DMS114 treated with DMSO at 0.1 percent for 48 hours (cell line): ENCODE measurements around the gene RASSF5.

ENCODE experiments used
- DNase-seq: peaks from one replicate; lab custom pipeline; 2025; ENCODE audit not compliant: unreplicated experiment; lab: John Stamatoyannopoulos, UW

RASSF5 gene

DNA sequence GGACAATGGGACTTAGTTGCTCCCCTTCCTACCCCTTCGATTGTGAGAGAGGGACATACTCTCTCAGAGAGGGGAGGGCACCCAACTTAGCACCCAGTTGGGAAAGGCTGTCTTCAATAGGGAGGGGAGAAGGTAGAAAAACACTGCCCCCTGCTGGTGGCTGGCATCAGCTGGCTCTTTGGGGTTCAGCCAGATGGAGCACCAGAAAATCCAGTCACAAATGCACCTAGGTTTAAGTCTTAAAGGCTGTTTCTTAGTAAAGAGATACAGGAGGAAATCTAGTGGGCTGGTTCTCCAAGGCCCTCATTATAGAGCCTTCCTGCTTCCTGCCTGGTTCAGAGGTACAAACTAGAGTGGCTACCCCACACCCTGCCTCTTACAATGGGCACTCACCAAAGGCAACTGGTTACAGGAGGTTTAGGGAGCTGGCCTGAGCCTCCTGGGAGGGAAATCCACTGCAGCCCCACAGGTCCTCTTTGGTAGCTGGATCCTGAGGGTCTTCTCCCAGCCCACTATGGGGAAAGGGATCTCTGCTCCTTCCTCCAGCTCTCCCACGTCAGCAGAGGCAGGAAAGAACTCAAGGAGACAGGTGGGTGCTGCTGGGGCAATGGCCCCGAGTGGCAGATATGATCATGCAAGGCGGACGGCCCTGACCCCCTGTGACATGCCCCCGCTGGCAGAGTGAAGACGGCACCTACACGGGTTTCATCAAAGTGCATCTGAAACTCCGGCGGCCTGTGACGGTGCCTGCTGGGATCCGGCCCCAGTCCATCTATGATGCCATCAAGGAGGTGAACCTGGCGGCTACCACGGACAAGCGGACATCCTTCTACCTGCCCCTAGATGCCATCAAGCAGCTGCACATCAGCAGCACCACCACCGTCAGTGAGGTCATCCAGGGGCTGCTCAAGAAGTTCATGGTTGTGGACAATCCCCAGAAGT lies 76.6 kb downstream of the RASSF5 start:
- DNase-seq, result peak; percentile 51

DNA sequence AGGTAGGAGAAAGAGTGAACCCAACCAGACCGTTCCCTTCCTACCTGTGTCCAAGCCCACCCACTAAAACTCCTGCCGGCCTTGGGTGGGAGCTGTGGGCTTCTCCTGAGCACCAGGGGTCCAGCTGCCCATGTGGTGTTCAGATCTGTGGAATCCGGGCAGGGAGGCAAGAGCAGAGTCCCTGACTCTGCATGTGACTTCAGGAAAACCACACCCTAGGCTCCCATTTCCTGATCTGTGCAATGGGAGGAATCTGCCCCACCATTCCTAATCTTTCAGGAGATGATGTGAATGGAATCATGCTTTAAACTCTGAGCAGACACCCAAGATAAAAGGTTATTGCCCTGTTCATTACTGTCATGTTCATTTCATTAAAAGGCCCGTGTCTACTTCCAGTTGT lies 77.4 kb downstream of the RASSF5 start:
- DNase-seq, result no peak

DNA sequence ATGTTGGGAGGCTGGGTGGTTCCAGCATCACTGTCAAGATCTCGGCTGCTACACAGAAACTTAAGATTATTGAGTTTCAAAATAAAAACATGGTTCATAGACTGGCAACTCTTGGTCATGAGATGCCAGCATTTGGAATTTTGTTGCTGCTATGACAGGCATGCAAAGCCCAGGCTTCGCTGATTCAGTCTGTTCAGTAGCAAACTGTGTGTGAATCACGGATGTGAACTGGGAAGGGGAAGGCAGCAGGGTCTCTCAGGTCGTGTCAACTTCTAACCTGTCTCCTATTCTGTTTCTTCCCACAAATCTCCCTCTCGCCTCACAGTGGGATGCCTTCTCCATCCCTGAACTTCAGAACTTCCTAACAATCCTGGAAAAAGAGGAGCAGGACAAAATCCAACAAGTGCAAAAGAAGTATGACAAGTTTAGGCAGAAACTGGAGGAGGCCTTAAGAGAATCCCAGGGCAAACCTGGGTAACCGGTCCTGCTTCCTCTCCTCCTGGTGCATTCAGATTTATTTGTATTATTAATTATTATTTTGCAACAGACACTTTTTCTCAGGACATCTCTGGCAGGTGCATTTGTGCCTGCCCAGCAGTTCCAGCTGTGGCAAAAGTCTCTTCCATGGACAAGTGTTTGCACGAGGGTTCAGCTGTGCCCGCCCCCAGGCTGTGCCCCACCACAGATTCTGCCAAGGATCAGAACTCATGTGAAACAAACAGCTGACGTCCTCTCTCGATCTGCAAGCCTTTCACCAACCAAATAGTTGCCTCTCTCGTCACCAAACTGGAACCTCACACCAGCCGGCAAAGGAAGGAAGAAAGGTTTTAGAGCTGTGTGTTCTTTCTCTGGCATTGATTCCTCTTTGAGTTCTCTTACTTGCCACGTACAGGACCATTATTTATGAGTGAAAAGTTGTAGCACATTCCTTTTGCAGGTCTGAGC lies 79.4 kb downstream of the RASSF5 start:
- no peak for DNase-seq

DNA sequence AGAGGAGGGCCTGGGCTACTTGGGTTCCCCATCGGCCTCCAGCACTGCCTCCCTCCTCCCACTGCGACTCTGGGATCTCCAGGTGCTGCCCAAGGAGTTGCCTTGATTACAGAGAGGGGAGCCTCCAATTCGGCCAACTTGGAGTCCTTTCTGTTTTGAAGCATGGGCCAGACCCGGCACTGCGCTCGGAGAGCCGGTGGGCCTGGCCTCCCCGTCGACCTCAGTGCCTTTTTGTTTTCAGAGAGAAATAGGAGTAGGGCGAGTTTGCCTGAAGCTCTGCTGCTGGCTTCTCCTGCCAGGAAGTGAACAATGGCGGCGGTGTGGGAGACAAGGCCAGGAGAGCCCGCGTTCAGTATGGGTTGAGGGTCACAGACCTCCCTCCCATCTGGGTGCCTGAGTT lies 80.6 kb downstream of the RASSF5 start:
- DNase-seq, result no peak

- DNase-seq, result no peak
These were observed 81.2 kb downstream of the RASSF5 start for GRCh38 chr1:206588492-206588891.

DNA sequence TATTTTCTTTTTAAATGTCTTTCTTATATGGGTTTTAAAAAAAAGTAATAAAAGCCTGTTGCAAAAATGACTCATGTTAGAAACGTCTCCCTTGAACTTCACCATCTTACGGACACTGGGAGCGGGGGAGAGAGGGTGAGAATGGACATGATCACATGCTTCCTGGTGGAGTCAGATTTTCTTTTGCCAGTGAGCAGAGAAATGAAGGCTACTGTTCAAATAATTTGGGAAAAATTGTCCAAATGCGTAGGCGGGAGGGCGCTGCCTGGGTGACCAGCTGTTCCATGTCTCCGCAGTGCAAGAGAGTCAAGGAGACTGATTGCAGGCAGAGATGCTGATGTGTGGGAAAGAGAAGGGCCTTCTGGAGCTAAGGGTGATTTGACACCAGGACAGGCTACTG lies 81.9 kb downstream of the RASSF5 start:
- DNase-seq, result no peak

DNA sequence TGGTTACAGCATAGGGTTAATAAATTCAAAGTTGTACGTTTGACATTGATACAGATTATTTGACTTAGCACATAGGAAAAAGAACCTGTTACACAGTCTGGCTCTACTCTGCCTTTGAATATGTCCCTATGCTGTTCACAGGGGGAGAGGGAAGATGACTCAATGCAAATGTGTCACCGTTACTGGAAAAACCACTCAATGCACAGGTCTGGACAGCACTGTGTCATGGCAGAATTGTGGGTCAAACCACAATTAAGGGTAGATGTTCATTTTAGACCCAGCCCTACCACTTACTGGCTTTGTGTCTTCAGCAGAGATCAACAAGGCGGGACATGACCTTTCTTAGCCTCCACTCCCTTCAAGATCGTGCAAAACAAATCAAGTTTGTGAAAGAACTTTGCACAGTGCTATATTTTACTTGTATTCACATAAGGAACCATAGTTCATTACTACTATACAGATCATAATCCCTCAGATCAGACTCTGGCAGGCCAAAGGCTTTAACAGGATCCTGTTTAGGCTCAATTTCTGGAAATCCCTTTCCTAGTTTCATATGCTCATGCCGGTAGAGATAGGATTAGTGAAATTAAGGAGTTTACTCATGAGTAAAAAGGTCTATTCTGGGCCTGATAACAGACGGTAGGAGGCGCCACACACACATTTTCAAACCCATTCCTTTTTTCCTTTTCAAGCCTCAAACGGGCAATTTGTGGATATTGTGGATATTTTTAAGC lies 82.9 kb downstream of the RASSF5 start:
- DNase-seq, result no peak

GRCh38 chr1:206591226-206591625 lies 83.9 kb downstream of the RASSF5 start:
- DNase-seq, result no peak

DNA sequence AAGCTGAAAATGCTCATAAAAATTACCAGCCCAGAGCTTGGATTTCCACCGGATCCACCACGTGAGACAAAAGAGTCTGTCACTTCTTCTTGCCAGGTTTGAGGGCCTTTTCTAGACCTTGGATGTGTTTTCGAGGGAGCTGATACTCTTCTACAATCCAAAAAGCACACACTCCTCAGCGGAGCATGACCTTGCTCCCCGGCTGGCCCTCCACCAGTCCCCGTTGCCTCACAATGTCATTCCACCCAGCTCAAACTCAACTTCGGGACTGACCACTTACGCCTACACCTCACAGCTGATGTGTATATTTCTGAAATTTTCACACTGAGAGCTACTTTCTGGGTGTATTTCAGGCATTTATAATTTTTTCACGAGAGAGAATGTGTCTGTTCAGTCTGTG lies 84.4 kb downstream of the RASSF5 start:
- DNase-seq, result no peak

DNA sequence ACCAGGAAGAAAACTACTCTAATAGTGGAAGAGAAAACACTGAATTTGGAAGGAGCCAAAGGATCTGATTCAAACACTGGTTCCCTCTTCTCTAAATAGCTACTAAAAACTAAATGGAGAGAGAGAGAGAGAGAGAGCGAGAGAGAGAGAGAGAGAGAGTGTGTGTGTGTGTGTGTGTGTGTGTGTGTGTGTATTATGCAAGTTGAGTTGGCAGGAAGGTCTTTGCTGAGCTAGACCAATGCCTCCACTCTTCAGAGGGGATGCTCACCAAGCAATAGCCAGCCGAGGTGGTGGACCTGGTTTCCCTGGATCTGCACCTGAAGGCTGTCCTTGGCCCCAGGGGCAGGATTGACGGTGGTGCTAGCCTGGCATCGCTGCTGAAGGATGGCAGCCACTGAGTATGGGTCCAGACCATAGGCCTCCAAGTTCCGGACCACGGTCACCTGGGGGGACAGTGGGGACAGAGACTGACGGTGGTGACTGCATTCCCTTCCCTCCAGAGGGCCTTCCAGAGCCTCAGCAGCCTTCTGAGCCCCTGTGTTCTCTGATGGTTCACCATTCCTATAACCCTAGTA lies 86.1 kb downstream of the RASSF5 start:
- DNase-seq, result no peak

- DNase-seq, result no peak
These were observed 88.4 kb downstream of the RASSF5 start for GRCh38 chr1:206595581-206596318.

- DNase-seq, result no peak
These were observed 89.0 kb downstream of the RASSF5 start for GRCh38 chr1:206596319-206596666.

DNA sequence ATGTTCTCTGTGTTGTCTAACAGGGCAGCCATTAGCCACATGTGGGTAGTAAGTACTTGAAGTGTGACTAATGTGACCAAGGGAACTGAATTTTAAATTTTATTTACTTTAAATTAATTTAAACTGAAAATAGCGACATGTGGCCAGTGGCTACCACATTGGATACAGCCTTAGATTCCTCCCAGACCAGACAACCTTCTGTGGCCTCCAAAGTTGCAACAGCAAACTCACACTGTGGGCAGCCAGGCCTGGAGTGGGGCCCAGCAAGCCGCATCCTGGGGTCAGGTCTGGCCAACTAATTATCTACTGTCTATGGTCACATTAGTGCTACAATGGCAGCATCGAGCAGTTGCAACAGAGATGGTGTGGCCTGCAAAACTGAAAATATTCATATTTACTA lies 93.2 kb downstream of the RASSF5 start:
- DNase-seq, result no peak

DNA sequence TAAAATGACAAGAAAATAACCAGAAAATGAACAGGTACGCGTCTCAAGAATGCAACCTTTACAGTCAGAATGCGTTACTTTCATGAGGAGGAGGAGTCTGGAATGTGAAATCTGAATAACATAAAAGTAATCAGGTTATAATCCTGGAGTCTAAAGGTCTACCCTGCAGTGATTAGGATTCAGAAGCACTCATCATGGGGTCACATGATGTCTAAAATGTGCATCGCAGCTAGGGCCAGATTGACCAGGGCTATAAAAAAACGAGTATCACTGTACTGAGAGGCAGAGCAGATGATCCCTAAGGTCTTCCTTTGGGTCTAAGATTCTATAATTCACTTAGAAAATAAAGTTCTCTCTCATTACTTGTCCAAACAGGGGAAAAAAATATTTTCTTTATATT lies 97.5 kb downstream of the RASSF5 start:
- no peak for DNase-seq

GRCh38 chr1:206606867-206607266 lies 99.5 kb downstream of the RASSF5 start:
- peak; percentile 50 for DNase-seq

DNA sequence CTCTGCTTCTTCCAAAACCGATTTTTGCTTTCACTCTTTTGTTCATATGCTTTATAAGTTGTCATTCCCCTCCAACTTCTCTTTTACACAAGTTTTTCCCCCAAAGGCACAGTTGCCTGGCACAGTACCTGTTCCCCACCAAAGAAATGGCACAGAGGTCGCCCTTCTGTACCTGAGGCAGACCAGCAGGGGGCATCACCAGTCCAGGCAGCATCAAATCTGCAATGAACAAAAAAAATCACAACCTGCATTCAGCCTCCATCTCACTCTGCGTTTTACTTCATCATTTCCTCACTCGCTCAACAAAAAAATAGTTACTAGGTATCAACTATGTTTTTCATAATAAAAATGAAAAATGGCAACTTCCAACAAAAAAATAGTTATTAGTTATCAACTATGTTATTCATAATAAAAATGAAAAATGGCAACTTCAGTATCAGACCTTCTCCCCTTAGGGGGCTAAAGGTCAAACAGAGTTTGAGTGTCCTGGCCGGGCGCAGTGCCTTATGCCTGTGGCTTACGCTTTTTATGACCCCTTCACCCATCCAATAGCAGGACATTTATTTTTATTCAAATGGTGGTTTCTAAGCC lies 100.9 kb downstream of the RASSF5 start:
- no peak for DNase-seq

- DNase-seq, result no peak
These were observed 102.1 kb downstream of the RASSF5 start for GRCh38 chr1:206609229-206609991.

DNA sequence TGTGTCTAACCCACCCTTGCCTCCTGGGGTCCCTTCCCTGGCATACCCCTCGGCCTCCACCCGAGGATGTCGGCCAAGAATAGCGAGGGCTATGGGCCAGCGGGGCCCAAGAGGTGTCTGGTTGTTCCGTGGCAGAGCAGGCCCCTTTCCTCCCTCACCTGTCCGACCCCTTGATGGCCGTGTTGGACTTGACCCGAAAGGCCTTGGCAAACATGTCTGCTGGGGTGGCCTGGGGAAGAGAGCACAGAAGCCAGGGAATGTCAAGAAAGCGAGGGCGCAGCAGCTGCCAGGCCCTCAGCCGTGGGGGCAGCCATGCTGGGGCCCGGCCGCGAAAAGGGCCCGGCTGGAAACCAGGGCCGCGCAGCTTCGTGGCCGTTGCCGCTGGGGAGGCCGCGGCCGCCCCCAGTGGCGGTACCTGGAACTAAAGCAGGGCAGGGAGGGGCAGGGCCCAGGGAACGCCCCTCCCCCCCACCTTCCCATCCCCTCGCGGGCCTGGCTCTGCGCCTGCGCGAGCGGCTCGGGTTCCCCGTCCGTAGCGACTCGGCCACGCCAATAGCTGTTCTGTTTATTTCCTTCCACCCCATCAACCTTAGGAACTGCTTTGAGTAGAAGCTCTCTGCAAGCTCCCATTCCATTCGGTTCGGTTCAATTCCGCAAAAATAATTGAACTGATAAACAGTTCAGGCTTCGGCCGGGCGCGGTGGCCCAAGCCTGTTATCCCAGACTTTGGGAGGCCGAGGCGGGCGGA lies 105.0 kb downstream of the RASSF5 start, which contains the start of gene EIF2D:
Gene EIF2D, minus strand, starts transcription at position 337 of the 748 bp plus-strand sequence. Its CDS starts 123 bp downstream, at position 214.
- peak; percentile 90 for DNase-seq
